ENCODE results near the gene C2orf42. TPM values are rescaled to one million over a fixed set of nuclear protein-coding genes. Genes with fewer than 3 reads are reported as not detected.

Gene C2orf42
- polyA plus RNA-seq, 2 donors: 2.8 to 2.9 TPM

DNA sequence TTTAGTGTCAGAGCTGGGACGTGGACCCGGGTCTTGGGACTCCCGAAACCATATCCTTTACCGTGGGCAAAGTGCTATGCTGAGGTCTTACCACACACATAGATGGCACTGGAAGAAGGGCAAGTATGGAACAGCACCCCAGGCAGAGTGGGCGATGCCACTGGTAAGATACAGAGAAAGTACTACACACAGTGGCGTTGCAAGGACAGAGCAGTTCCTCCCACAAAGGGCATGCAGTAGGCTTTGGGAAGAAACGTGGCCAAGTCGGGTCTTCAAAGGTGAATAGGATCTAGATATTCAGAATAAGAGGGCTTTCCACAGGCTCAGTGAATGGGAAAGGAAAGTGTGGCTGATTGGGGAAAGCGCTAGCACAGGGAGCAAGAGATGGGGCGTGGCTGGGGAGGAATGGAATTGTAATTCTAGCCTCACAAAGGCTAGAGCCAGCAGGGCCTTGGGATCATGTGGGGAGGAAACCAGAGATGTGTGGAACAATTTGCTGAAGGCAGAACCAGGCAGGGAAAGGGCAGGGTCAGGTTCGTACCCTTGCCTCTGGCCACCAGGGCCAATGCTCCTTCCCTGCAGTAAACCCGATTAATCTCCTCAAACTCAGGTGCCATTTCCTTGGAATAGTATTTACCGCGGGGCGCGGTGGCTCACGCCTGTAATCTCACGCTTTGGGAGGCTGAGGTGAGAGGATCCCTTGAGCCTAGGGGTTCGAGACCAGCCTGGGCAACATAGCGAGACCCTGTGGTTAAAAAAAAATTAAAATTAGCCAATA, 67.6 kb downstream of the C2orf42 start:
- H3K36me3 ChIP-seq (ENCODE audit: control insufficient read depth in 2 of 2, insufficient read depth in 2 of 2, low read length in 1 of 2): no peaks in the 10 kb centered on the region
- H3K4me1 ChIP-seq (ENCODE audit: control insufficient read depth in 2 of 2, insufficient read depth in 2 of 2, low read length in 1 of 2): no peaks in the 10 kb centered on the region
- peak overlapping the region in 1 of 2 donors; percentile 67 for H3K4me3 ChIP-seq (ENCODE audit: low read depth in 1 of 2, low read length in 2 of 2)
- no peaks in the 10 kb centered on the region for H3K9me3 ChIP-seq (ENCODE audit: control insufficient read depth in 2 of 2, insufficient read depth in 1 of 2, low read depth in 1 of 2, low read length in 1 of 2)
- WGBS, 2 donors: 66 to 69% methylated on average over 20 of the region's 20 CpGs
- H3K27me3 ChIP-seq (ENCODE audit: control insufficient read depth in 1 of 2, insufficient read depth in 2 of 2, low read length in 2 of 2): no peaks in the 10 kb centered on the region
- peak overlapping the region; percentile 98 to 99 for H3K27ac ChIP-seq (ENCODE audit: low read depth in 2 of 2, low read length in 1 of 2)

DNA sequence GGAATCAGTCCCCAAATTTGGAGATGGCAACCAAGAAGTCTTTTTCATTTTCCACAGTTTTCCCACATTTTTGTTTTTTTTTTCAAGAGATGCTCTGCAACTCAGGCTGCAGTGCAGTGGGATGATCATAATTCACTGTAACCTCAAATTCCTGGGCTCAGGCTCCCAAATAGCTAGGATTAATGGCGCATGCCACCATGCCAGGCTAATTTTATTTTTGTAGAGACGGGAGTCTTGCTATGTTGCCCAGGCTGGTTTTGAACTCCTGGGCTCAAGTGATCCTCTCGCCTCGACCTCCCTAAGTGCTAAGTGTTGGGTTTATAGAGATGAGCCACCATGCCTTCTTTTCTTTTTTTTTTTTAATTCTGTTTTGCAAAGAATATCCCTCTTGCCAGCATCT, 68.3 kb downstream of the C2orf42 start:
- Histone ChIP-seq H3K27ac (ENCODE audit: low read depth in 2 of 2, low read length in 1 of 2) (no peak overlapping the region), H3K36me3 (ENCODE audit: control insufficient read depth in 2 of 2, insufficient read depth in 2 of 2, low read length in 1 of 2) (no peaks in the 10 kb centered on the region), H3K9me3 (ENCODE audit: control insufficient read depth in 2 of 2, insufficient read depth in 1 of 2, low read depth in 1 of 2, low read length in 1 of 2) (no peaks in the 10 kb centered on the region), H3K4me3 (ENCODE audit: low read depth in 1 of 2, low read length in 2 of 2) (no peak overlapping the region), H3K27me3 (ENCODE audit: control insufficient read depth in 1 of 2, insufficient read depth in 2 of 2, low read length in 2 of 2) (no peaks in the 10 kb centered on the region), H3K4me1 (ENCODE audit: control insufficient read depth in 2 of 2, insufficient read depth in 2 of 2, low read length in 1 of 2) (no peaks in the 10 kb centered on the region)
- WGBS, 2 donors: 92% methylated on average over 4 of the region's 4 CpGs

DNA sequence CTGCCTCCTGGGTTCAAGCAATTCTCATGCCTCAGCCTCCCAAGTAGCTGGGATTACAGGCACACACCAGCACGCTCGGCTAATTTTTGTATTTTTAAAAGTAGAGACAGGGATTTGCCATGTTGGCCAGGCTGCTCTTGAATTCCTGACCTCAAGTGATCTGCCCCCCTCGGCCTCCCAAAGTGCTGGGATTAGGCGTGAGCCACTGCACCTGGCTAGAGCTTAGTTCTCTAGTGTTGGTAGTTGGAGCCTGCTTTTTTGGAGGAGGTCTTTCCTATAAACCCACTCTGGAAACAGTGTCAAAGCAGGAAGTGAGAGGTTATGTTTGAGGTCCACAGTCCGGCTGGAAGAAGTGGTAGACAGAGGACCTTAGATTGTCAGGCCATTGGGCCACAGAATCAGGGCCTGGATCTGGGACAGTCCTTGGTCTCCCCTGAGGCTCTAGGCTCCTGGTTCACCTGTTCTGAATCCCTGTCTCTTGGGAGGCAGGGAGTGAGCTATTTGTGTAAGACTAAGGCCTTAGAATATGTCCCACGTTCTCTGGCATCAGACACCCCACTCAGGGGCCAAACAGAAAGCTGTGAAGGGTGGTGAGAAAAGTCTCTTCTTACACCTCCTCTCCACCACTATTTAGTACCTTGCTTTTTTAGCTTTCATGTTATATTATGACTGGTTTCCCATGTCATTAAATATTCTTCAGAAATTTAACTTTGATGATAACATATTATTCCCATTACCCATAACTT, 69.0 kb downstream of the C2orf42 start:
- no peak overlapping the region for H3K4me3 ChIP-seq (ENCODE audit: low read depth in 1 of 2, low read length in 2 of 2)
- no peaks in the 10 kb centered on the region for H3K9me3 ChIP-seq (ENCODE audit: control insufficient read depth in 2 of 2, insufficient read depth in 1 of 2, low read depth in 1 of 2, low read length in 1 of 2)
- H3K27me3 ChIP-seq (ENCODE audit: control insufficient read depth in 1 of 2, insufficient read depth in 2 of 2, low read length in 2 of 2): no peaks in the 10 kb centered on the region
- WGBS, 2 donors: 68 to 69% methylated on average over 6 of the region's 6 CpGs
- H3K27ac ChIP-seq (ENCODE audit: low read depth in 2 of 2, low read length in 1 of 2): peak overlapping the region in 1 of 2 donors; percentile 50
- no peaks in the 10 kb centered on the region for H3K4me1 ChIP-seq (ENCODE audit: control insufficient read depth in 2 of 2, insufficient read depth in 2 of 2, low read length in 1 of 2)
- no peaks in the 10 kb centered on the region for H3K36me3 ChIP-seq (ENCODE audit: control insufficient read depth in 2 of 2, insufficient read depth in 2 of 2, low read length in 1 of 2)

DNA sequence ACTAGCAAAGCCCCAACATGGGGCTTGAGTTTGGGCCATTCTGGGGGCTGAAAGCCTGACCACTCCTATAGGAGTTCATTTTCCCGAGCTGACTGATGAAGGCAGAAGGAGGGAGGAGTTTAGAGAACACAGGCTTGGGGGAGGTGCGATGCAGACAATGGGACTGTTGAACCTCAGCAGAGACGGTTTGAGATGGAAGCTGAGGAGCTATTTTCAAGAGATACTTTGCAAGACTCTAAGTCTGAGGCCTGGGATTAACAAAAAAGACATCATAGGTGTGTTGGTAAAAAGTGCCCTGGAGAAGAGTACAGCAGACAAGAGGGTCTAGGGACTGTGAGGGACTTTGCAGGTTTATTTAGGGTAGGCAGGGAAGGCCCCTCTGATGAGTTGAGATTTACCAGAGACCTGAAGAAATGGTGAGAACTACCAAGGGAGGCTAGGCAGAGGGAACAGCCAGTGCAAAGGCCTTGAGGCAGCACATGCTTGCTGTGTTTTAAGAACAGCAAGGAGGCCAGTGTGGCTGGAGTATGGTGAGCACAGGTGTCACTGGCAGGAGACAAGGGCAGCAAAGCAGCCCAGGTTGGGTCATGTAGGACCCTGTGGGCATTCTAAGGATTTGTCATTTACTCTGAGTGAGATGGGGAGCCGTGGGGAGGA, 71.9 kb downstream of the C2orf42 start:
- no peaks in the 10 kb centered on the region for H3K27me3 ChIP-seq (ENCODE audit: control insufficient read depth in 1 of 2, insufficient read depth in 2 of 2, low read length in 2 of 2)

DNA sequence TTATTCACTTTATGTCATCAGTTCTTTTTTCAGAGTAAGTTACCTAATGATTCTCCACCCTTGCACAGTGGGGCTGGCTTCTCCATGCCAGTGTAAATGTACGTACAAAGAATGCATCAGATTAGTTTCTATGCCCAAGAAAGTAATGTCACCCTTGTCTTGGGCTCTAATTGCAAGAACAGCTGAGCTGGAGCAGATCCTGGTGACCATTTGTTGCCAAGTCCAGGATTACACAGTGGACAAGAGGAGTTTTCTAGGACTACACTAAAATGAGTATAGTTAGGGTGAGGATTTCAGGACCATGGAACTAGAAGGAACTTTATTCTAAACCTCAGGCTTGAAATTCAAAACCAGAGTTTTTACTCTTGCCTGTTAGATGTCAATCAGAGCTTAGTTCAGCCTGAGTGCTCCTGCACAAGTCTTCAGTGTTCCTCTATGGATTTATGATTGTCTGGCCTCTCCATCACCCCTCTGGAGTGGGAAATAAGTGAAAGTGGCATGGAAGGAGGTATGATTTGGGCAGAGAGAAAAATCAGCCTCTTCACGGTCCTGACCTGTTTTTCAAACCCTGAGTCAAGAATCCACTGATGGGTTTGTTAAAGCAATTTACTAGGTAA, 73.8 kb downstream of the C2orf42 start:
- no peak overlapping the region for H3K27ac ChIP-seq (ENCODE audit: low read depth in 2 of 2, low read length in 1 of 2)
- no peaks in the 10 kb centered on the region for H3K9me3 ChIP-seq (ENCODE audit: control insufficient read depth in 2 of 2, insufficient read depth in 1 of 2, low read depth in 1 of 2, low read length in 1 of 2)
- no peak overlapping the region for H3K4me3 ChIP-seq (ENCODE audit: low read depth in 1 of 2, low read length in 2 of 2)
- no peaks in the 10 kb centered on the region for H3K4me1 ChIP-seq (ENCODE audit: control insufficient read depth in 2 of 2, insufficient read depth in 2 of 2, low read length in 1 of 2)
- no peaks in the 10 kb centered on the region for H3K36me3 ChIP-seq (ENCODE audit: control insufficient read depth in 2 of 2, insufficient read depth in 2 of 2, low read length in 1 of 2)
- no peaks in the 10 kb centered on the region for H3K27me3 ChIP-seq (ENCODE audit: control insufficient read depth in 1 of 2, insufficient read depth in 2 of 2, low read length in 2 of 2)
- WGBS, 2 donors: 87 to 95% methylated on average over 2 of the region's 2 CpGs

More for the DNA sequence above, 71.9 kb downstream of the C2orf42 start:
- 57 to 59% methylated on average over 4 of the region's 4 CpGs for WGBS, 2 donors
- Histone ChIP-seq H3K9me3 (ENCODE audit: control insufficient read depth in 2 of 2, insufficient read depth in 1 of 2, low read depth in 1 of 2, low read length in 1 of 2) (no peaks in the 10 kb centered on the region), H3K4me1 (ENCODE audit: control insufficient read depth in 2 of 2, insufficient read depth in 2 of 2, low read length in 1 of 2) (no peaks in the 10 kb centered on the region), H3K27ac (ENCODE audit: low read depth in 2 of 2, low read length in 1 of 2) (peak overlapping the region in 1 of 2 donors; percentile 3), H3K4me3 (ENCODE audit: low read depth in 1 of 2, low read length in 2 of 2) (no peak overlapping the region), H3K36me3 (ENCODE audit: control insufficient read depth in 2 of 2, insufficient read depth in 2 of 2, low read length in 1 of 2) (no peaks in the 10 kb centered on the region)

DNA sequence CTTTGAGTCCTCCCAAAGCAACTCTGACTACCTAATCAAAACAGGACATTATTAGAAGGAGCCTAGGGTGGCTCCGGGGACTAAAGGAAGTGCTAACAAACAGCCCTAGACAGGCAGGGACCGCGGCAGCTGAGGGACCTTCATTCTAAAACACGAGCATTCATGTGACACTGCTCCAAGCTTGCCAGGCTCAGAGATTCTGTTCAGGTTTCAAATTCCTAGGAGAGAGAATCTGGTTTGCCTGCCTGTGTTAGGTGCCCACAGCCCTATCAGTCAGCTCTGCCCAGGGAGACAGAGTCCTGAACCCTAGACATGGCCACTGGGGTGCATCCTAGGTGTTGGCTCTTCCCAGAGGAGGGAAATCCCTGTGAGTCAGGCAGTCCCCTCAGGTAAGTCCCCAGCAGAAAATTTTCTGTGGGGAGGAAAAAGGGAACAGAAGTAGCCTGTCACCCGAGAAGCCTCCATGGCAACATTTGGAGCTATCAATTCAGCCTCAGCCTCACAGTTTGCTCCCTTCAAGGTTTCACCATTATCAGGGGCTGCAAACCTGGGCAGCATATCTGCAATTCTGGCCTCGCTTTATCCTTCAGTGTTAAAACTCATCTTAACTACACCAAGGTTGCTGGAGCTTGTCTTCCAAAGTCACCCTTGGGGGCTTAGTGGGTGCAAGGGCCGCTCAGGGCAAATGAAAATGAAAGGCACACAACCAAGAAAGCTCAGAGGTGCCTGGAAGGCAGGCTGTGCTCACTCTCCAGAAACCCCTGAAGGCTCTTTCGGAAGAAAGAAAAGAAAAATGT, 75.0 kb downstream of the C2orf42 start:
- Histone ChIP-seq H3K4me1 (ENCODE audit: control insufficient read depth in 2 of 2, insufficient read depth in 2 of 2, low read length in 1 of 2) (no peaks in the 10 kb centered on the region), H3K4me3 (ENCODE audit: low read depth in 1 of 2, low read length in 2 of 2) (no peak overlapping the region), H3K27ac (ENCODE audit: low read depth in 2 of 2, low read length in 1 of 2) (no peak overlapping the region), H3K9me3 (ENCODE audit: control insufficient read depth in 2 of 2, insufficient read depth in 1 of 2, low read depth in 1 of 2, low read length in 1 of 2) (no peaks in the 10 kb centered on the region), H3K36me3 (ENCODE audit: control insufficient read depth in 2 of 2, insufficient read depth in 2 of 2, low read length in 1 of 2) (no peaks in the 10 kb centered on the region), H3K27me3 (ENCODE audit: control insufficient read depth in 1 of 2, insufficient read depth in 2 of 2, low read length in 2 of 2) (no peaks in the 10 kb centered on the region)
- WGBS, 2 donors: 68 to 75% methylated on average over 8 of the region's 8 CpGs

DNA sequence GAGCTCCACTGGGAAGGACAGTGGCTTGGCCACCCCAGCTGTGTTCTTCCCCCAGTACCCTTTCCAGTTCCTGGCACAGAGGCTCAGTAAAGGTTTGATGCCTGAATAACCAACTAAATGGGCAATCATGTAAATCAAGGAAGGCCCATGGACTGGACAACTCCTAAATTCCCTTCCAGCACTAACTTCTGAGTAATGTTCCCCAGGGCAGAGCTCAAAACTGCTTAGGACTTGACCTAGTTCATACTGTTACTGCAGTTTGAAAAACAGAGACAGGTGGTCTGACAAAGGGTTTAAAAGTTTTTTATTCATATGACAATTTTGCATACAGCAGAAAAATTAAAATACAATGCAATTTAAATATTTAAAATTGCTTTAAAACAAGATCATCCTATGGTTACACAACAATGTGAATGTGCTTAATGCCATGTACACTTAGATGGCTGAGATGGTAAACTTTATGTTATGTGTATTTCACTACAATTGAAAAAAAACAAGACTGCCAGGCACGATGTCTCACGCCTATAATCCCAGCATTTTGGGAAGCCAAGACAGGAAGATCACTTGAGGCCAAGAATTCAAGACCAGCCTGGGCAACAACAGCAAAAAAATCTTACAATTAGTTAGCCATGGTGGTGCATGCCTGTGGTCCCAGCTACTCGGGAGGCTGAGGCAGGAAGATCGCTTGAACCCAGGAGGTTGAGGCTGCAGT, 77.3 kb downstream of the C2orf42 start:
- WGBS, 2 donors: 63 to 66% methylated on average over 4 of the region's 4 CpGs
- no peaks in the 10 kb centered on the region for H3K4me1 ChIP-seq (ENCODE audit: control insufficient read depth in 2 of 2, insufficient read depth in 2 of 2, low read length in 1 of 2)
- no peak overlapping the region for H3K27ac ChIP-seq (ENCODE audit: low read depth in 2 of 2, low read length in 1 of 2)
- no peaks in the 10 kb centered on the region for H3K27me3 ChIP-seq (ENCODE audit: control insufficient read depth in 1 of 2, insufficient read depth in 2 of 2, low read length in 2 of 2)
- H3K9me3 ChIP-seq (ENCODE audit: control insufficient read depth in 2 of 2, insufficient read depth in 1 of 2, low read depth in 1 of 2, low read length in 1 of 2): no peaks in the 10 kb centered on the region
- H3K36me3 ChIP-seq (ENCODE audit: control insufficient read depth in 2 of 2, insufficient read depth in 2 of 2, low read length in 1 of 2): no peaks in the 10 kb centered on the region
- no peak overlapping the region for H3K4me3 ChIP-seq (ENCODE audit: low read depth in 1 of 2, low read length in 2 of 2)

DNA sequence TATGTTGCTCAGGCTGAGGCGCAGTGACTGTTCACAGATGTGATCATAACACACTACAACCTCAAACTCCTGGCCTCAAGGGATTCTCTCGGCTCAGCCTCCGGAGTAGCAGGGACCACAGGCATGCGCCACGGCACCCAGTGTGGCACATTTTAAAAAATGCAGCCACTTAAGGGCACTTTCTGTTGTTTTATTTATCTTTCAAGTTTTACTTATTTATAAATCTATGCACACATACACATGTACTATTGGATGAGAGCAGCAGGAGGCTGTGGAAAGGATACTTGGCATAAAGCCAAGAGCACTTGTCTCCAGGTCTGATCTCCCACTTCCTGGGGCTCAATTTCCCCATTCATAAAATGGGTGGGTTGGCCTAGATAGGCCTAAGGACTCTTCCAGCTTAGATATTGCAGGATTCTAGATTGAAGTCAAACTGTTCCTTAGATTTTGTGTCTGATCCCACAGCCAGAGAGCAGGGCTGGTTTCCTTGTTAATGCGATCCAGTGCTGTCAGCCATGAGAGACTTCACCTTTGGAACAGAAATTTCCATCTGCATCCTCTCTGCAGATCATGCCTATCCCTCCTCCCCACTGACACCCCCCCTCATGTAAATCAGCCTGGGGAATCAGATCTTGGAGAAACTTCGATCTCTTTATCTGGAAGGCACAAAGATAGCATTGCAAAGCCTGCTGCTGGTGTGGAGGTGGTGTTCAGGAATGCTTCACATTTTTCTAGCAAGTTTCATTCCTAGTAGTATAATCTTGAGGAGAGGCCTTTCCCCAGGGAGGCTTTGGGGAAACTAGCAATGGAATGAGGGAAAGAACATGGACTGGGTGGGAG, 78.8 kb downstream of the C2orf42 start:
- 86 to 90% methylated on average over 7 of the region's 7 CpGs for WGBS, 2 donors
- H3K27ac ChIP-seq (ENCODE audit: low read depth in 2 of 2, low read length in 1 of 2): no peak overlapping the region

More for the DNA sequence above, 78.8 kb downstream of the C2orf42 start:
- H3K27me3 ChIP-seq (ENCODE audit: control insufficient read depth in 1 of 2, insufficient read depth in 2 of 2, low read length in 2 of 2): no peaks in the 10 kb centered on the region
- no peaks in the 10 kb centered on the region for H3K9me3 ChIP-seq (ENCODE audit: control insufficient read depth in 2 of 2, insufficient read depth in 1 of 2, low read depth in 1 of 2, low read length in 1 of 2)
- H3K36me3 ChIP-seq (ENCODE audit: control insufficient read depth in 2 of 2, insufficient read depth in 2 of 2, low read length in 1 of 2): no peaks in the 10 kb centered on the region
- no peaks in the 10 kb centered on the region for H3K4me1 ChIP-seq (ENCODE audit: control insufficient read depth in 2 of 2, insufficient read depth in 2 of 2, low read length in 1 of 2)
- no peak overlapping the region for H3K4me3 ChIP-seq (ENCODE audit: low read depth in 1 of 2, low read length in 2 of 2)
